H1 (cell line): Measurements from ENCODE around the gene KIAA0319L. TPM values are rescaled to one million over a fixed set of nuclear protein-coding genes. Genes with fewer than 3 reads are reported as not detected.

Experiments
- CTCF ChIA-PET: fragments of 300-600 bp; sonication (Branson Sonifier 250); formaldehyde crosslinking; loops from one replicate; lab custom pipeline; 2021; ENCODE audit not compliant: partially characterized antibody; lab: Charles Lee
- POLR2A ChIA-PET: fragments of 300-600 bp; sonication (Branson Sonifier 250); formaldehyde crosslinking; loops from one replicate; lab custom pipeline; 2021; ENCODE audit warnings: inconsistent platforms; ENCODE audit not compliant: partially characterized antibody; lab: Charles Lee
- DNase-seq, 2 experiments: peaks; one replicate each; pipeline versions ENCODE4 v3.0.0 to v3.0.0-alpha.2; 2010 to 2022; ENCODE audit warnings: low spot score in 2 of 2, low read depth in 1 of 2, mixed read lengths in 1 of 2
- FAIRE-seq: peaks from 2 replicates; lab custom pipeline; 2011; peaks lifted over from hg19 to GRCh38; lab: Jason Lieb, UNC
- H2AFZ ChIP-seq: 2 replicates; pipeline ENCODE4 v1.8.1; 2012; ENCODE audit warnings: low read length, inconsistent platforms
- H2AK5ac ChIP-seq: 2 replicates; pipeline ENCODE4 v1.6.1; 2013; ENCODE audit warnings: low read depth, low read length
- H2BK120ac ChIP-seq: replicated peaks from 2 replicates; pipeline ENCODE3; 2013; ENCODE audit warnings: low read depth, low read length, inconsistent platforms
- H2BK12ac ChIP-seq: 2 replicates; pipeline ENCODE4 v1.6.1; 2013; ENCODE audit warnings: low read depth, low read length
- H2BK15ac ChIP-seq: 2 replicates; pipeline ENCODE4 v1.6.1; 2013; ENCODE audit warnings: low read length
- H2BK20ac ChIP-seq: 2 replicates; pipeline ENCODE4 v1.6.1; 2013; ENCODE audit warnings: low read length
- H2BK5ac ChIP-seq: 2 replicates; pipeline ENCODE4 v1.6.1; 2013; ENCODE audit warnings: low read depth, low read length
- H3K14ac ChIP-seq: 2 replicates; pipeline ENCODE4 v1.6.1; 2013; ENCODE audit warnings: inconsistent platforms; ENCODE audit not compliant: insufficient read length
- H3K18ac ChIP-seq: 2 replicates; pipeline ENCODE4 v1.6.1; 2013; ENCODE audit warnings: low read length; ENCODE audit errors: extremely low read depth
- H3K23ac ChIP-seq: 2 replicates; pipeline ENCODE4 v1.6.1; 2013; ENCODE audit warnings: inconsistent platforms; ENCODE audit not compliant: insufficient read length
- H3K23me2 ChIP-seq: 2 replicates; pipeline ENCODE4 v1.6.1; 2013; ENCODE audit warnings: low read depth, low read length
- H3K27ac ChIP-seq: 2 replicates; pipeline ENCODE4 v1.6.1; 2011; ENCODE audit warnings: low read depth, low read length, inconsistent platforms
- H3K27me3 ChIP-seq, 4 experiments: replicated peaks in 1 of 4; 1 replicate in 1 of 4; 2 replicates in 3 of 4; pipeline versions ENCODE4 v1.6.1 to v1.8.1; 2011 to 2013; ENCODE audit warnings: low read length in 3 of 4, mild to moderate bottlenecking in 3 of 4, inconsistent platforms in 2 of 4, mixed read lengths in 2 of 4, moderate library complexity in 1 of 4; ENCODE audit not compliant: control insufficient read depth in 3 of 4, insufficient read depth in 3 of 4; ENCODE audit errors: extremely low read depth in 1 of 4
- H3K36me3 ChIP-seq, 4 experiments: 2 replicates each; pipeline versions ENCODE4 v1.6.1 to v1.8.1; 2011 to 2013; ENCODE audit warnings: mild to moderate bottlenecking in 4 of 4, low read length in 3 of 4, moderate library complexity in 2 of 4, control low read depth in 1 of 4, inconsistent platforms in 1 of 4; ENCODE audit not compliant: insufficient read depth in 4 of 4, control insufficient read depth in 2 of 4
- H3K4ac ChIP-seq: replicated peaks from 2 replicates; pipeline ENCODE3; 2013; ENCODE audit warnings: low read length, low read depth, mixed read lengths, inconsistent platforms; ENCODE audit not compliant: insufficient read length
- H3K4me1 ChIP-seq, 4 experiments: replicated peaks in 1 of 4; 1 replicate in 1 of 4; 2 replicates in 3 of 4; pipeline versions ENCODE4 v1.6.1 to v1.8.1; 2011 to 2013; ENCODE audit warnings: low read length in 3 of 4, inconsistent platforms in 2 of 4, mixed read lengths in 1 of 4; ENCODE audit not compliant: insufficient read depth in 4 of 4, control insufficient read depth in 3 of 4
- H3K4me2 ChIP-seq, 2 experiments: 2 replicates each; pipeline versions ENCODE4 v1.6.1 to v1.8.1; 2011 to 2013; ENCODE audit warnings: low read depth in 2 of 2, low read length in 2 of 2, control low read depth in 1 of 2, inconsistent platforms in 1 of 2, mild to moderate bottlenecking in 1 of 2; ENCODE audit not compliant: insufficient read depth in 1 of 2
- H3K4me3 ChIP-seq, 4 experiments: fragments of 200-600, 300-600 bp in 1 of 4; sonication (generic), shearing (Covaris generic), sonication (Bioruptor Twin) in 1 of 4; 2 replicates each; pipeline versions ENCODE4 v1.5.1 to v1.8.1; 2011 to 2016; ENCODE audit warnings: low read length in 4 of 4, low read depth in 3 of 4, control low read depth in 2 of 4, inconsistent platforms in 2 of 4, mild to moderate bottlenecking in 2 of 4, mixed read lengths in 1 of 4, moderate library complexity in 1 of 4; ENCODE audit not compliant: insufficient read depth in 2 of 4; ENCODE audit errors: extremely low read depth in 1 of 4
- H3K56ac ChIP-seq: replicated peaks from 2 replicates; pipeline ENCODE3; 2013; ENCODE audit warnings: low read depth, mild to moderate bottlenecking, mixed read lengths, low read length, inconsistent platforms; ENCODE audit not compliant: insufficient read length
- H3K79me1 ChIP-seq: 2 replicates; pipeline ENCODE4 v1.6.1; 2013; ENCODE audit warnings: low read depth, low read length, control low read depth
- H3K79me2 ChIP-seq, 2 experiments: 2 replicates each; pipeline versions ENCODE4 v1.6.1 to v1.8.1; 2012 to 2013; ENCODE audit warnings: low read length in 2 of 2, mild to moderate bottlenecking in 2 of 2, inconsistent platforms in 1 of 2; ENCODE audit not compliant: insufficient read depth in 2 of 2, control insufficient read depth in 1 of 2
- H3K9ac ChIP-seq, 4 experiments: replicated peaks in 1 of 4; 1 replicate in 1 of 4; 2 replicates in 3 of 4; pipeline versions ENCODE4 v1.6.1 to v1.8.1; 2011 to 2013; ENCODE audit warnings: low read depth in 3 of 4, low read length in 3 of 4, control low read depth in 2 of 4, mild to moderate bottlenecking in 2 of 4, moderate library complexity in 2 of 4, inconsistent platforms in 1 of 4; ENCODE audit errors: extremely low read depth in 1 of 4
- H3K9me3 ChIP-seq, 2 experiments: 2 replicates each; pipeline versions ENCODE4 v1.6.1 to v1.8.1; 2012 to 2013; ENCODE audit warnings: mild to moderate bottlenecking in 2 of 2, moderate library complexity in 2 of 2, control low read depth in 1 of 2, inconsistent platforms in 1 of 2, low read depth in 1 of 2, low read length in 1 of 2, mixed read lengths in 1 of 2; ENCODE audit not compliant: insufficient read depth in 2 of 2
- H4K20me1 ChIP-seq, 2 experiments: replicated peaks in 1 of 2; 2 replicates each; pipeline versions ENCODE3 to v1.8.1; 2011 to 2013; ENCODE audit warnings: inconsistent platforms in 2 of 2, low read length in 2 of 2, mild to moderate bottlenecking in 1 of 2; ENCODE audit not compliant: insufficient read depth in 2 of 2, control insufficient read depth in 1 of 2
- H4K5ac ChIP-seq: 2 replicates; pipeline ENCODE4 v1.6.1; 2013; ENCODE audit warnings: low read length, low read depth, mixed read lengths, inconsistent platforms; ENCODE audit not compliant: insufficient read length
- H4K8ac ChIP-seq: 2 replicates; pipeline ENCODE4 v1.8.0; 2013; ENCODE audit warnings: mild to moderate bottlenecking, moderate library complexity, low read length, inconsistent platforms; ENCODE audit not compliant: insufficient read depth; ENCODE audit errors: extremely low read depth
- H4K91ac ChIP-seq: replicated peaks from 2 replicates; pipeline ENCODE3; 2013; ENCODE audit warnings: low read length, mixed read lengths, inconsistent platforms; ENCODE audit not compliant: insufficient read length
- BACH1 ChIP-seq: IDR thresholded peaks from 2 replicates; pipeline ENCODE4 v1.6.1; 2012; ENCODE audit warnings: low read length, improper control_type of control experiment
- KDM5A ChIP-seq: fragments of 200-600 bp; IDR thresholded peaks from 2 replicates; pipeline ENCODE4 v1.7.1; 2012; ENCODE audit warnings: mild to moderate bottlenecking, low read length, inconsistent platforms, mixed read lengths
- POLR2A ChIP-seq, 2 experiments: IDR thresholded peaks; 1 replicate in 1 of 2; 2 replicates in 1 of 2; pipeline ENCODE4 v1.6.1; 2011; ENCODE audit warnings: low read depth in 2 of 2, low read length in 2 of 2, mild to moderate bottlenecking in 2 of 2; ENCODE audit errors: control extremely low read depth in 1 of 2
- RAD21 ChIP-seq, 2 experiments: IDR thresholded peaks in 1 of 2; conservative IDR thresholded peaks in 1 of 2; 2 replicates each; pipeline ENCODE4 v1.6.1; 2011; ENCODE audit warnings: low read depth in 2 of 2, low read length in 2 of 2, improper control_type of control experiment in 1 of 2, inconsistent platforms in 1 of 2, mild to moderate bottlenecking in 1 of 2, moderate library complexity in 1 of 2
- SUZ12 ChIP-seq: fragments of 200-600 bp; sonication (generic); IDR thresholded peaks from 2 replicates; pipeline ENCODE4 v1.6.1; 2012; ENCODE audit warnings: mild to moderate bottlenecking, inconsistent platforms, low read length, moderate library complexity, mixed read lengths
- YY1 ChIP-seq: IDR thresholded peaks from 2 replicates; pipeline ENCODE4 v1.6.1; 2011; ENCODE audit warnings: low read depth, mild to moderate bottlenecking, low read length
- ZNF274 ChIP-seq: IDR thresholded peaks from 2 replicates; pipeline ENCODE4 v1.7.0; 2012; ENCODE audit warnings: low read length, borderline replicate concordance; ENCODE audit errors: extremely low read depth
- WGBS, 2 experiments: shearing (Covaris generic) in 1 of 2; methylation state at CpG; one replicate each; pipeline versions ENCODE4 v1.1.6 to v1.1.7; 2013 to 2015; ENCODE audit warnings: low lambda C conversion rate in 2 of 2, mixed read lengths in 2 of 2, inconsistent platforms in 1 of 2, low coverage in 1 of 2, missing lambda C conversion rate in 1 of 2; ENCODE audit not compliant: insufficient replicate concordance in 2 of 2, insufficient coverage in 1 of 2, insufficient read length in 1 of 2; ENCODE audit errors: extremely low coverage in 1 of 2, missing lambda C conversion rate in 1 of 2; 5-methylcytosine and 5-hydroxymethylcytosine counted together
- polyA plus RNA-seq, 7 experiments: library from polyadenylated mRNA; depleted of rRNA in 3 of 7; stranded (reverse) in 5 of 7; unstranded in 2 of 7; fragments of >200 nt in 5 of 7; fragments of 200-250 nt in 2 of 7; gene quantifications; 1 replicate in 5 of 7; 2 replicates in 1 of 7; 4 replicates in 1 of 7; pipeline versions ENCODE4 v1.2.1 to v1.2.3, GENCODE V29; 2011 to 2013; ENCODE audit warnings: missing spikeins in 2 of 7, mixed read lengths in 2 of 7
- total RNA-seq: library from RNA; stranded (reverse); fragmentation: NEBNext Ultra II Directional; extraction: Animal tissue kit (Norgen Biotek cat#: 25700); gene quantifications from 2 replicates; pipeline ENCODE4 v1.2.1, GENCODE V29; 2021

KIAA0319L gene
- total and polyA plus RNA-seq, 2 of the 8 experiments (the other 6 are each of a cell fraction or from before 2014, with no cell fraction given) = 40.1 to 55.7 TPM

DNA sequence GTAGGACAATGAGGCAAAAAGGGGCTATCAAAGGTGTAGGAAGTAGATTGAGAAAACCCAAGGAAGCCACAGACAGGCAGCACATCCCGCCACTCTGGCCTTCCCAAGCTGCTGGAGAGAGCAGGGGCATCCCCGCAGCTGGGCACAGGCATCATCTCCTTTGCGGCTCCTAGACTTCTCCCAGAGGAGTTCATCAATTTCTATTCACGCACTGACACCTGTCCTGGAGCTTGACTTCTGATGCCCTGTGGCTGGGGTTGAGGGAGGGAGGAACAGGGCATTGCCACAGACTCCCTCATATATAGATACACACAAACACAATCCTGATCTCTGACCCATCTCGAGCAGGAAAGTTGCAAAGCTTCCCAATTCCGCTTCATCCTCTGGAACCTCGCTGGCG, 14.1 kb upstream of the KIAA0319L start:
- Histone ChIP-seq H2BK12ac (no peak overlapping the region), H4K91ac (no peak overlapping the region), H2BK20ac (no peak overlapping the region), H2BK5ac (no peak overlapping the region), H3K9me3 (no peaks in the 10 kb centered on the region), H4K20me1 (peaks cover 2 to 24% of the 10 kb centered on the region in 2 experiments), H3K4ac (no peak overlapping the region), H2AK5ac (no peak overlapping the region), H3K23ac (no peak overlapping the region), H3K14ac (no peak overlapping the region), H2BK15ac (no peak overlapping the region), H3K56ac (no peak overlapping the region), H4K8ac (no peak overlapping the region), H3K4me1 (peaks cover 4 to 18% (median 12%) of the 10 kb centered on the region in 4 experiments), H2BK120ac (no peak overlapping the region), H3K79me2 (no peaks in the 10 kb centered on the region), H3K79me1 (no peaks in the 10 kb centered on the region), H3K4me3 (no peak overlapping the region), H3K18ac (no peak overlapping the region), H3K23me2 (peaks cover 11% of the 10 kb centered on the region), H4K5ac (no peak overlapping the region), H3K27me3 (peaks cover 47 to 70% (median 61%) of the 10 kb centered on the region in 4 experiments), H3K27ac (no peak overlapping the region), H3K36me3 (peaks cover 0 to 11% (median 0%) of the 10 kb centered on the region in 4 experiments; a peak in 2 of 8 replicates), H2AFZ (no peak overlapping the region), H3K4me2 (no peak overlapping the region), H3K9ac (no peak overlapping the region)
- ChIA-PET POLR2A (interaction anchor here (0.8 to 2.9 kb wide), 5 partner anchors 10 to 160 kb away, joined by 3 to 13 read pairs (median 3); partner anchors contain the start of genes C1orf216 and KIAA0319L), CTCF (interaction anchor here (0.9 to 7.3 kb wide), 13 partner anchors 8 to 596 kb away, joined by 3 to 81 read pairs (median 4); partner anchors contain the start of gene C1orf216)
- no peak for TF ChIP-seq SUZ12
- TF ChIP-seq ZNF274 = no peak
- TF ChIP-seq YY1 = no peak
- TF ChIP-seq BACH1 = no peak
- TF ChIP-seq POLR2A (IDR thresholded peaks at IDR 0.05; ENCODE audit: control extremely low read depth in 1 of 2, low read depth in 2 of 2, low read length in 2 of 2) = no peak
- TF ChIP-seq KDM5A = no peak
- TF ChIP-seq RAD21 (IDR thresholded peaks at IDR 0.05 in 1 of 2, conservative IDR thresholded peaks at IDR 0.05 in 1 of 2; ENCODE audit: low read depth in 2 of 2, low read length in 2 of 2) = no peak
- DNase-seq (no peak), FAIRE-seq (no peak)
- 79% methylated on average over 8 of the region's 8 CpGs; no CpG with 5 or more reads in 1 of the 2 experiments for WGBS, 2 experiments
